HEK293T (cell line): ENCODE measurements around the gene CCDC15.

Source experiments
- ARNT ChIP-seq: fragments of 450-650 bp; IDR thresholded peaks from 2 replicates; pipeline ENCODE4 v1.6.1; 2017; ENCODE audit warnings: mild to moderate bottlenecking
- BHLHE40 ChIP-seq: fragments of 450-650 bp; IDR thresholded peaks from 2 replicates; pipeline ENCODE4 v1.6.1; 2016; ENCODE audit warnings: mild to moderate bottlenecking, moderate library complexity, borderline replicate concordance
- ELF4 ChIP-seq: fragments of 450-650 bp; IDR thresholded peaks from 2 replicates; pipeline ENCODE4 v1.6.1; 2017; ENCODE audit warnings: antibody characterized with exemption
- FOXK2 ChIP-seq: fragments of 450-650 bp; IDR thresholded peaks from 2 replicates; pipeline ENCODE4 v1.6.1; 2016; ENCODE audit warnings: mild to moderate bottlenecking
- FOXM1 ChIP-seq: fragments of 450-650 bp; IDR thresholded peaks from 2 replicates; pipeline ENCODE4 v1.6.1; 2017; ENCODE audit warnings: mild to moderate bottlenecking, borderline replicate concordance
- HDGF ChIP-seq: fragments of 450-650 bp; IDR thresholded peaks from 2 replicates; pipeline ENCODE4 v1.6.1; 2017; ENCODE audit warnings: antibody characterized with exemption, borderline replicate concordance
- L3MBTL2 ChIP-seq: fragments of 450-650 bp; conservative IDR thresholded peaks from 2 replicates; pipeline ENCODE4 v1.6.1; 2016; ENCODE audit warnings: mild to moderate bottlenecking
- LEF1 ChIP-seq: fragments of 450-650 bp; IDR thresholded peaks from 2 replicates; pipeline ENCODE4 v1.6.1; 2017; ENCODE audit warnings: mild to moderate bottlenecking, borderline replicate concordance
- NFRKB ChIP-seq: fragments of 450-650 bp; IDR thresholded peaks from 2 replicates; pipeline ENCODE4 v1.6.1; 2016; ENCODE audit warnings: mild to moderate bottlenecking, moderate library complexity
- SP1 ChIP-seq: fragments of 450-650 bp; IDR thresholded peaks from 2 replicates; pipeline ENCODE4 v1.6.1; 2017
- SUZ12 ChIP-seq: fragments of 450-650 bp; IDR thresholded peaks from 2 replicates; pipeline ENCODE4 v1.6.1; 2016; ENCODE audit warnings: mild to moderate bottlenecking
- TARDBP ChIP-seq: fragments of 450-650 bp; IDR thresholded peaks from 2 replicates; pipeline ENCODE4 v1.6.1; 2016
- ZNF384 ChIP-seq: fragments of 450-650 bp; IDR thresholded peaks from 2 replicates; pipeline ENCODE4 v1.6.1; 2016
- TF ChIP-seq, protein P1 (sequence below): fragments of 450-650 bp; IDR thresholded peaks from 2 replicates; pipeline ENCODE4 v1.6.1; 2016

DNA sequence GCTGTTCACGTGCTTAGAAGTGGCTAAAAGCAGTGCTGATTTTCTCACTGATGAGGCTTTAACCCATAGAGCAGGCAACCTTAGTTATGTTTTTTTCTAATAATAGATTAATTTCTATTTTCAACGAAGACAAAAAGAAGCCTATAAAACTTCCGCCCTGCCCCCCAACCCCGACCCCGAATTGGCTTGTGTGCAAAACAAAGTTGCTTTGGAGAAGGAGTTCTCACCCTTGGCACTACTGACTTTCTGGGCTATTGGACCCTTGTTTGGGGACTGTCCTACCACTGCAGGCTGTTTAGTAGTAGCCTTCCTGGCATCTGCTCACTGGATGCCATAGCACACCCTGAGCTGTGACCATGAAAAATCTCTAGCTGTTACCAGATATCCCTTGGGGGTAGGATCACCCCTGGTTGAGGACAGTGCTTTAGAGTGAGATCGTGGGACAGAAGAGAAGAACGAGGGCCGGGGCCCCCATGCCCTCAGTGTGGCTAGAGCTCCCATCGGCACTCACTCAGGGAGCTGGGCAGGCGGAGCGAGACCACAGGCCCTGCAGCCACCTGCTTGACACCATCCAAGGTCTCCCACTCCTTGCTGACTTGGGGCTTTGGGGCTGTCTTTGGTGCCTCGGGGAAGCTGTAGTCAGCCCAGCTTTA lies 126.0 kb downstream of the CCDC15 start:
- TF ChIP-seq FOXK2 = no peak
- no peak for TF ChIP-seq FOXM1
- TF ChIP-seq SP1 = no peak
- no peak for TF ChIP-seq LEF1
- TF ChIP-seq NFRKB = no peak
- TF ChIP-seq BHLHE40 = no peak
- TF ChIP-seq ARNT = no peak
- TF ChIP-seq HDGF = no peak
- TF ChIP-seq L3MBTL2 = no peak
- TF ChIP-seq SUZ12 = no peak
- no peak for TF ChIP-seq TARDBP
- TF ChIP-seq ELF4 = no peak
- TF ChIP-seq, protein P1, sequence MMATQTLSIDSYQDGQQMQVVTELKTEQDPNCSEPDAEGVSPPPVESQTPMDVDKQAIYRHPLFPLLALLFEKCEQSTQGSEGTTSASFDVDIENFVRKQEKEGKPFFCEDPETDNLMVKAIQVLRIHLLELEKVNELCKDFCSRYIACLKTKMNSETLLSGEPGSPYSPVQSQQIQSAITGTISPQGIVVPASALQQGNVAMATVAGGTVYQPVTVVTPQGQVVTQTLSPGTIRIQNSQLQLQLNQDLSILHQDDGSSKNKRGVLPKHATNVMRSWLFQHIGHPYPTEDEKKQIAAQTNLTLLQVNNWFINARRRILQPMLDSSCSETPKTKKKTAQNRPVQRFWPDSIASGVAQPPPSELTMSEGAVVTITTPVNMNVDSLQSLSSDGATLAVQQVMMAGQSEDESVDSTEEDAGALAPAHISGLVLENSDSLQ = no peak
- TF ChIP-seq ZNF384 = no peak
